CD4-positive, CD25-positive, alpha-beta regulatory T cell (primary cell): ENCODE measurements around the gene EIF2D. TPM values are rescaled to one million over a fixed set of nuclear protein-coding genes. Genes with fewer than 3 reads are reported as not detected.

Experiments
- ATAC-seq, 2 donors: fragments of 150-1000 bp; cut with Tn5 transposase; one replicate each; pipeline ENCODE4 v1.10.0; 2021; ENCODE audit warnings: low read depth in 2 of 2, moderate number of reproducible peaks in 2 of 2, moderate library complexity in 1 of 2
- DNase-seq, 3 donors: peaks; one replicate each; pipeline versions ENCODE4 v3.0.0 to v3.0.0-alpha.2; 2012 to 2022; ENCODE audit warnings: mixed read lengths in 1 of 3
- H3K27ac ChIP-seq: one replicate; pipeline ENCODE4 v1.7.0; 2013; ENCODE audit warnings: mild to moderate bottlenecking, low read length; ENCODE audit not compliant: insufficient read depth, poor library complexity, severe bottlenecking
- H3K27me3 ChIP-seq: one replicate; pipeline ENCODE4 v1.7.0; 2013; ENCODE audit warnings: low read length; ENCODE audit not compliant: control insufficient read depth, insufficient read depth
- H3K36me3 ChIP-seq: one replicate; pipeline ENCODE4 v1.7.0; 2013; ENCODE audit warnings: mild to moderate bottlenecking, low read length, moderate library complexity; ENCODE audit not compliant: control insufficient read depth, insufficient read depth
- H3K4me1 ChIP-seq: 2 replicates; pipeline ENCODE4 v1.7.0; 2013; ENCODE audit warnings: mild to moderate bottlenecking, low read length; ENCODE audit not compliant: insufficient read depth, control insufficient read depth, poor library complexity, severe bottlenecking
- H3K4me3 ChIP-seq: one replicate; pipeline ENCODE4 v1.7.0; 2013; ENCODE audit warnings: low read depth, mild to moderate bottlenecking, low read length, moderate library complexity
- H3K9me3 ChIP-seq, 2 experiments: 1 replicate in 1 of 2; 2 replicates in 1 of 2; pipeline ENCODE4 v1.7.0; 2013; ENCODE audit warnings: low read length in 2 of 2, mild to moderate bottlenecking in 1 of 2, moderate library complexity in 1 of 2; ENCODE audit not compliant: control insufficient read depth in 2 of 2
- H3K27ac Mint-ChIP-seq, 3 donors: one replicate each; pipeline ENCODE4 v1.8.0; 2020 to 2022; ENCODE audit warnings: mild to moderate bottlenecking in 3 of 3, mixed read lengths in 3 of 3, moderate library complexity in 2 of 3
- H3K27me3 Mint-ChIP-seq: one replicate; pipeline ENCODE4 v1.8.0; 2022; ENCODE audit warnings: mild to moderate bottlenecking, mixed read lengths
- H3K36me3 Mint-ChIP-seq: one replicate; pipeline ENCODE4 v1.8.0; 2020; ENCODE audit warnings: mixed read lengths
- H3K4me1 Mint-ChIP-seq, 4 donors: one replicate each; pipeline ENCODE4 v1.8.0; 2020 to 2022; ENCODE audit warnings: mixed read lengths in 4 of 4, mild to moderate bottlenecking in 1 of 4
- H3K4me3 Mint-ChIP-seq, 4 donors: one replicate each; pipeline ENCODE4 v1.8.0; 2020 to 2022; ENCODE audit warnings: mild to moderate bottlenecking in 4 of 4, mixed read lengths in 4 of 4, moderate library complexity in 3 of 4
- H3K9me3 Mint-ChIP-seq, 7 donors: one replicate each; pipeline ENCODE4 v1.8.0; 2020 to 2022; ENCODE audit warnings: mixed read lengths in 7 of 7, mild to moderate bottlenecking in 3 of 7, moderate library complexity in 2 of 7
- polyA plus RNA-seq, 4 donors: library from polyadenylated mRNA; unstranded; fragments of 300-500 nt; fragmentation: Illumina TruSeq; gene quantifications; one replicate each; pipeline ENCODE4 v1.2.3, GENCODE V29; 2021
- total RNA-seq: library from RNA; stranded (reverse); gene quantifications from one replicate; pipeline ENCODE4 v1.2.3, GENCODE V29; 2022

The EIF2D gene
- total and polyA plus RNA-seq, 5 donors from 2014 or later = 21.3 to 35.7 (median 29.8) TPM

GRCh38 chr1:206573762-206574161, 38.5 kb downstream of the EIF2D start:
- Mint-ChIP-seq H3K4me1 (peaks cover 15 to 100% (median 83%) of the 10 kb centered on the region in 4 donors), H3K36me3 (peaks cover 39% of the 10 kb centered on the region), H3K27ac (peak overlapping the region; percentile 89 to 100 (median 93)), H3K27me3 (no peaks in the 10 kb centered on the region), H3K4me3 (peak overlapping the region; percentile 55 to 91 (median 68)), H3K9me3 (no peaks in the 10 kb centered on the region)
- Histone ChIP-seq H3K9me3 (no peaks in the 10 kb centered on the region), H3K27me3 (no peaks in the 10 kb centered on the region), H3K4me3 (peak overlapping the region; percentile 66), H3K27ac (peak overlapping the region; percentile 86), H3K36me3 (peaks cover 48% of the 10 kb centered on the region), H3K4me1 (peaks cover 99% of the 10 kb centered on the region)
- DNase-seq (no peak), ATAC-seq (no peak)

- Mint-ChIP-seq H3K27me3 (no peaks in the 10 kb centered on the region), H3K36me3 (peaks cover 43% of the 10 kb centered on the region), H3K9me3 (no peaks in the 10 kb centered on the region), H3K4me3 (peak overlapping the region; percentile 55 to 91 (median 68)), H3K27ac (peak overlapping the region; percentile 80 to 94 (median 93)), H3K4me1 (peaks cover 17 to 100% (median 83%) of the 10 kb centered on the region in 4 donors)
- no peaks in the 10 kb centered on the region for H3K9me3 ChIP-seq
- H3K36me3 ChIP-seq = peaks cover 52% of the 10 kb centered on the region
- H3K27me3 ChIP-seq = no peaks in the 10 kb centered on the region
- H3K27ac ChIP-seq = peak overlapping the region; percentile 86
- peaks cover 99% of the 10 kb centered on the region for H3K4me1 ChIP-seq
- peak overlapping the region; percentile 66 for H3K4me3 ChIP-seq
- no peak for DNase-seq
- no peak for ATAC-seq
These were observed 38.9 kb downstream of the EIF2D start for GRCh38 chr1:206573319-206573718.

GRCh38 chr1:206572835-206573234, 39.4 kb downstream of the EIF2D start:
- H3K36me3 Mint-ChIP-seq = peaks cover 46% of the 10 kb centered on the region
- H3K27me3 ChIP-seq = no peaks in the 10 kb centered on the region
- H3K36me3 ChIP-seq = peaks cover 57% of the 10 kb centered on the region
- peak overlapping the region; percentile 55 to 91 (median 57) for H3K4me3 Mint-ChIP-seq
- H3K9me3 ChIP-seq = no peaks in the 10 kb centered on the region
- no peak for DNase-seq
- H3K4me1 ChIP-seq = peaks cover 99% of the 10 kb centered on the region
- H3K4me1 Mint-ChIP-seq = peaks cover 18 to 100% (median 83%) of the 10 kb centered on the region in 4 donors
- no peaks in the 10 kb centered on the region for H3K27me3 Mint-ChIP-seq
- ATAC-seq = no peak
- H3K27ac ChIP-seq = peak overlapping the region; percentile 86
- H3K4me3 ChIP-seq = peak overlapping the region; percentile 66
- peak overlapping the region; percentile 80 to 94 (median 93) for H3K27ac Mint-ChIP-seq
- H3K9me3 Mint-ChIP-seq = no peaks in the 10 kb centered on the region

- Mint-ChIP-seq H3K4me3 (peak overlapping the region; percentile 58 to 91 (median 70)), H3K36me3 (peaks cover 58% of the 10 kb centered on the region), H3K27ac (peak overlapping the region; percentile 79 to 95 (median 93)), H3K27me3 (no peaks in the 10 kb centered on the region), H3K4me1 (peaks cover 23 to 100% (median 82%) of the 10 kb centered on the region in 4 donors), H3K9me3 (peaks cover 0 to 2% (median 0%) of the 10 kb centered on the region in 7 donors)
- ATAC-seq = no peak
- H3K4me1 ChIP-seq = peaks cover 99% of the 10 kb centered on the region
- H3K9me3 ChIP-seq = no peaks in the 10 kb centered on the region
- peaks cover 75% of the 10 kb centered on the region for H3K36me3 ChIP-seq
- DNase-seq = no peak
- H3K27ac ChIP-seq = peak overlapping the region; percentile 83
- no peaks in the 10 kb centered on the region for H3K27me3 ChIP-seq
- H3K4me3 ChIP-seq = peak overlapping the region; percentile 61
These were observed 41.7 kb downstream of the EIF2D start for GRCh38 chr1:206570529-206570928.

GRCh38 chr1:206569556-206569955, 42.7 kb downstream of the EIF2D start:
- Mint-ChIP-seq H3K4me1 (peaks cover 17 to 100% (median 86%) of the 10 kb centered on the region in 4 donors), H3K36me3 (peaks cover 67% of the 10 kb centered on the region), H3K4me3 (peak overlapping the region; percentile 79 to 91 (median 82)), H3K27ac (peak overlapping the region; percentile 48 to 95 (median 93)), H3K27me3 (no peaks in the 10 kb centered on the region), H3K9me3 (peaks cover 0 to 2% (median 0%) of the 10 kb centered on the region in 7 donors)
- peak overlapping the region; percentile 79 for H3K4me3 ChIP-seq
- H3K36me3 ChIP-seq = peaks cover 85% of the 10 kb centered on the region
- H3K4me1 ChIP-seq = peaks cover 99% of the 10 kb centered on the region
- ATAC-seq = no peak
- DNase-seq = no peak
- H3K27me3 ChIP-seq = no peaks in the 10 kb centered on the region
- peak overlapping the region; percentile 83 for H3K27ac ChIP-seq
- no peaks in the 10 kb centered on the region for H3K9me3 ChIP-seq

GRCh38 chr1:206568779-206569352, 43.4 kb downstream of the EIF2D start:
- ATAC-seq (peak; percentile 11 to 13), DNase-seq (peak in 1 of 3 donors; percentile 46)
- Histone ChIP-seq H3K4me3 (peak overlapping the region; percentile 79), H3K27ac (peak overlapping the region; percentile 83), H3K9me3 (no peaks in the 10 kb centered on the region), H3K27me3 (no peaks in the 10 kb centered on the region), H3K36me3 (peaks cover 88% of the 10 kb centered on the region), H3K4me1 (peaks cover 99% of the 10 kb centered on the region)
- H3K4me1 Mint-ChIP-seq = peaks cover 17 to 100% (median 87%) of the 10 kb centered on the region in 4 donors
- H3K27ac Mint-ChIP-seq = peak overlapping the region; percentile 93 to 98 (median 95)
- H3K4me3 Mint-ChIP-seq = peak overlapping the region; percentile 79 to 91 (median 86)
- peaks cover 0 to 2% (median 0%) of the 10 kb centered on the region in 7 donors for H3K9me3 Mint-ChIP-seq
- no peaks in the 10 kb centered on the region for H3K27me3 Mint-ChIP-seq
- peaks cover 70% of the 10 kb centered on the region for H3K36me3 Mint-ChIP-seq

- ATAC-seq = peak; percentile 46 to 51
- Mint-ChIP-seq H3K27ac (peak overlapping the region; percentile 93 to 98 (median 95)), H3K4me1 (peaks cover 17 to 100% (median 86%) of the 10 kb centered on the region in 4 donors), H3K9me3 (peaks cover 0 to 2% (median 0%) of the 10 kb centered on the region in 7 donors), H3K27me3 (no peaks in the 10 kb centered on the region), H3K36me3 (peaks cover 66% of the 10 kb centered on the region), H3K4me3 (peak overlapping the region; percentile 79 to 91 (median 86))
- DNase-seq = no peak
- Histone ChIP-seq H3K27ac (peak overlapping the region; percentile 83), H3K9me3 (no peaks in the 10 kb centered on the region), H3K36me3 (peaks cover 88% of the 10 kb centered on the region), H3K4me3 (peak overlapping the region; percentile 79), H3K27me3 (no peaks in the 10 kb centered on the region), H3K4me1 (peaks cover 99% of the 10 kb centered on the region)
These were observed 44.0 kb downstream of the EIF2D start for GRCh38 chr1:206568256-206568655.
